ENCODE results near the gene COMMD9.

COMMD9 gene

DNA sequence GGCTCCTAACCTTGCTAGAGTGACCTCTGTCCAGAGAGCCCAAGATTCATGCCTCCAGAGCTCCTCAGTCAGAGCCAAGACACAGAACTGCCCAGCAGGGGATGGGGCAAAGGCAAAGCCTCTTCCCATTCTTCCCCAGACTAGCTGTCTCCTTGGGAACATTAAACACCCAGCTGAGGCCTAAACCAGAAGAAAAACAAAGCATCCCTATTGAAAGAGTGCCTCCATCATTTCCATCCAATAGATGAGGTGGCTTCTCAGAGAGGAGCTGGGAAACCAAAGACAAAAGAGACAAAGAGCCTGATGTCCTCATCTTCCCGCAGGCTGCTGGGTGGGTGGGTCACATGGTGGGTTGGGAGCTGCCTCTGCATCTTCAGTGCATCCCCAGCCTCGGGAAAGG is 37.4 kb downstream of the COMMD9 start:
- no peak for DNase-seq

DNA sequence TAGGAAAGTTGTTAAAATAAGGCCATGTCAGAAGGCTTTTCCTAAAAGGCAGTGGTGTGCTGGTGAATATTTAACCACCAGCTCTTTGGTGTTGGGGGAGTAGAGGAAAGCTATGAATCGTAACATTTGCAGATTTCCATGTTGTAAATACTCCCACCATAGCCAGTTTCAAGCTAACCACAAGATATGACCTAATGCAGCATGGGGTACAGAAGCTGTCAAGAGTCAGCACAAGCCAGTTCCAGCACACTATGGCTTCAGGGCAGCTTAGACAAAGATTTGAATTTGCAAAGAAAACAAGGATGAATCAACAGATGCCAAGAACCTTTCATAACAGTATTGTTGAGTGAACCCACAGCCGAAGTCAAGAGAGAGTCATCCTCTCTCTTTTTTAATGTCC is 40.0 kb downstream of the COMMD9 start:
- no peak for DNase-seq

DNA sequence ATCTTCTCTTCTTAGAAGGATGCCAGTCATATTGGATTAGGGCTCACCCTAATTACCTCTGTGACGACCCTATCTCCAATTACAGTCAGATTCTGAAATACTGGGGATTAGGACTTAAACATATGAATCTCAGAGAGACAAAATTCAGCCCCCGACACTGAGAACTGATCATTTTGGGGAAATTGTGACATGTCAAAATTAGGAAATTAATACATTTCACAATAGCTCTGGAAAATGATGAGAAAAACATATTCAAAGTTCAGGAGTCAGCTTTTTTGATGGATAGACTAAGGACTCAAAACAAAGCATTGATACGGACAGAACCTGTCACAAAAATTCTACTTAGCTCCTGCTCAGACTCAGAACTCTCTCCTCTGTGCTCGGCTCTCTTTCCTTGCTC is 40.8 kb downstream of the COMMD9 start:
- DNase-seq = no peak

DNA sequence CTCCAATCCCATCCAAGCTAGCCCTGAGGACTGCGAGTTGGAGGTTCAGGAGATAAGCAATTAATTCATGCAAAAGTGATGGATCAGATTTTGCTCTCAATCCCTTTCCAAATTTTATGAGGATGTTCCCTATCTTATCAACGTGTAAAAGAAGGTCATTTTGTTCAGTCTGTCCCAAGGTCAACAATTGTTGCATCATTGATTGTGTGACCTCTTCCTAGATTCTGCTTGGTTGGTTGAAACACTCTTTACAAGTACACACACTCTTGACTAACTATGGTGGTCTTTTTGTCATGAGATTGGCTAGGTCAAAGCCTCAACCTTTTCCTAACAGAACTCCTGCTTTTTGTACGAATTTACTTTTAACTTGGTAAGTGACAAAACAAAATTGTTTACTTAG is 41.7 kb downstream of the COMMD9 start:
- no peak for DNase-seq

DNA sequence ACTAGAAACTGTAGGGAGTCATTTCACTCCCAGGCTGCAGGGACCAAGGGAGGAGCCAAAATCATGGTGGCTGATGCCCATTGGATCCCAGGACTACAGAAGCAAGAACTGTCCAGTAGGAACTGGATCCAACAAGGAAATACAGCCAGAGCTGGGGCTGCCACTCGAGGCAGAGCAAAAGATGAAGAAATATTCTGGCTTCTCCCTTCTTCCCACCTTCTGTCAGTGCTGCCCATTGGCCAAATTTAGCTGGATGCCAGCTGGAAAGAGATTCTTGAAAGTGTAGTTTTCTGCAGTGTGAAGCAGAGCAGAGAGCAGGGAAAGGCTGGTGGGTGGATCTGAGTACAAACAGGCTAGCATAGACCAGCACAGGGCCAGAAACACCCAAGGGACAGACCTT is 45.6 kb downstream of the COMMD9 start:
- no peak for DNase-seq

DNA sequence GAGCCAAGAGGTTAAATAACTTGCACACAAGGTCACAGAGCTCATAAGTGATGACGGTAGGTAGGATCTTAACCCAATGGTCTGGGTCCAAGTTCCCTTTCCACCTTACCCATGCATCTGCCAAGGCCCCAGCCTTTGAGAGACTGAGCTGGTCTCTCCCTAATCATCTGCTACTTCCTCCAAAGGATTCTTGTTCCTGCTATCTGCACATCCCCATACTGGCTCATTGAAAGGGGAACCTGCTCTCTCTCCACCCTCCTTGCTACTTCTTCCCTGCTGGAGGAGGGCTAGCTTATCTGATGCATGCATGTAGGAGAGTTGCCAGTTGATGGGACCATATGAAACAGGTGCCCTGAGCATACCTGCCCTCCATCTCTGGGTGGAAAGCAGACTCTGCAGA is 47.7 kb downstream of the COMMD9 start:
- no peak for DNase-seq

DNA sequence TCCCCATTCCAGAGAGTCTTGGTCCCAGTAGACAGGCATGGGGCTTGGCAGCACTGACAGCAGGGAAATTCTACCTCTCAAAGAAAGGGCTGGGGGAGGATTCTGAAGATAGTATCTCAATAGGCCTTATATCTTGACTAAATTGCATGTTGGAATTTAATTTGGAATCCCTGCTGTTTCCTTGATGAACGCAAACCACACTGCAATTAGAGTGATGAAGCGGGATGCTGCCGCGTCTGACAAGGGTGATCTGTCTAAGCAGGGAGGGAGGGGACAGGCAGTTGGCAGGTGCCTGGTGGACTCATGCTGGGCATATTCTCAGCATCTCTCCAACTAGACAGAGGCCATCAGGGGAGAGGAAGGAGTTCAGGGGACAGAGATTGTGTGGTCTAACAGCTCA is 48.4 kb downstream of the COMMD9 start:
- DNase-seq = no peak

DNA sequence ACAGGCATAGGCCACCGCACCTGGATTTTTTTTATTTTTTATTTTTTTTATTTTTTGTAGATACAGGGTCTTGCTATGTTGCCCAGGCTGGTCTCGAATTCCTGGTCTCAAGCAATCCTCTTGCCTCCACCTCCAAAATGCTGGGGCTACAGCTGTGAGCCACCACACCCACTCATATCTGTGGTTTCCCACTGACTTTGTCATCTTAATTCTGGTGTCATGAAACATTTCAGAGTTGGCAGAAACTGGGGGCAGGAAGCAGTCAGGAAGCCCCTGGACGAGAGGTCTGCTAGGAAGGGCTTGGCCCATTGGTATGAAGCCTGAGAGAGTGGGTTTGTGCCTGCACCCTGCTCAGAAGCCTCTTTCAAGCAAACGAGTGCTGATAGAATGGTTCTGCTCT is 49.1 kb downstream of the COMMD9 start:
- no peak for DNase-seq

DNA sequence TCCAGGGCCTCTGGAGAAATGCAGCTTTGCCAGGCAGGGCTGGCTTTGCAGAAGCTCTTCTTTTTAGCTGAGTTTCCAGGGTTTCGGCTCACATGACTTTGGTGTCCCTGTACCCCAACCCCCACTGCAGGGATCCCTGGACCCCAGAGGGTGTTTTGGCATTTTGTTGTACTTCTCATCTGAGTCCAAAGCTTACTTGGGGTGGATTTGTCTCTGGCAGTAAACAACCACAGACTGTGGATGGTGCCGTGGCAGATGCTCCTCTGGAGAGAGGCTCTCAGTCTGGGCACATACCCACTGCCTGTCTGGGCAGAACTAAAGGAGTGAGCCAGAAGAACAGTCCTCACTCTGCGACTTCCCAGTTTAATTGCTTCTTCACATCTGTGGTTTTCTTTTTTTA is 49.6 kb downstream of the COMMD9 start:
- no peak for DNase-seq

DNA sequence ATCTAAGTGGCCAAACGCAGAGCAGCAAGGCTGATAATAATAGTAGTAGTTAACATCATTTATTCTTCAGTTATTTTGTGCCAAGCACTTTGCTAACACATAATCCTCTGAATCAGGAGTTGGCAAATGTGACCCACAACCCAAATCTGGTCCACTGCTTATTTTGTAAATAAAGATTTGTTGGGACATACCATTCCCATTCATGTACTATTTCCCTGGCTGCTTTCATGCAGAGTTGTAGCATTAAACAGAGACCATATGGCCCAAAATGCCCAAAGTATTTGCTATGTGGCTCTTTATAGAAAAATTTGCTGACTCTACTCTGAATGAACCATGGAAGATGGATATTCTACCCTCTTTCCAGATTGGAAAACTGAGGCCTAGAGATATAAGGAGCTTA is 50.3 kb downstream of the COMMD9 start:
- no peak for DNase-seq

DNA sequence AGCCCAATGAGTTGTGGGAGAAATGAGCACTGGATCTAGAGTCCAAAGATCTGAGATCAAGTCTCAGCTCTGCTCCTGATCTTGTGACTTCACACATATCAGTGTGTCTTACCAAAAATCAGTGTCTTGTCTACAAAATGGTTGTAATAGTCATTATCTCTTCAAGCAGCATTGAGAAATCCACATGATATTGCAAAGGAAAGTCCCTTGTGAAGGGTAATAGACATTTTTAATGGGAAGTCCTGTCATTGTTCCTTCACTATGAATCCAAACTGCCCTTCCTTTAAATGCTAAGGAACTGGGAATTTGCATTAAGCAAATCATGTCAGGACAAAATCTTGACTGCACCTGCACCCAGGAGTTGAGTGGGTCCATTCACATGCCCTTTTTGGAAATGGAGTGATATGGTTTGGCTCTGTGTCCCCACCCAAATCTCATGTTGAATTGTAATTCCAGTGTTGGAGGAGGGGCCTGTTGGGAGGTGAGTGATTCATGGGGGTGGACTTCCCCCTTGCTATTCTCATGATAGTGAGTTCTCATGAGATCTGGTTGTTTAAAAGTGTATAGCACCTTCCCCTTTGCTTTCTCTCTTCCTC is 51.1 kb downstream of the COMMD9 start:
- DNase-seq = no peak

DNA sequence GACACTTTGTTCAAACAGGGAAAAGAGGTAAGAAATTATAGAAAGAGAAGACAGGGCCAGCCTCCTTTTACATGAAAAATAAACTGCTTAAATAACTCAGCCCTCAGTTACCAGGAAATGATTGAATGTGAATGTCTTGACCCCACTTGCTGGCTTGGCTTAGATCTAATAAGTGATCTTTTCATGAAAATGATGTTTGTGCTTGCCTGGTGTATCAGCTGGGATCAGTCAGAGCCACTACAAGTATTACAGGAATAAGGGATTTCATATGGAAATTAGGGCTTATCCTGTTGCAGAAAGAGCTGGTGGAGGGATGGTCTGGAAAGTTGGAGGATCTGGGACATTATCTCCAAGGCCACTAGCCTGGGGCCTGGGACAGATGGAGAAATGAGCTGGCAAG is 51.8 kb downstream of the COMMD9 start:
- DNase-seq = no peak

DNA sequence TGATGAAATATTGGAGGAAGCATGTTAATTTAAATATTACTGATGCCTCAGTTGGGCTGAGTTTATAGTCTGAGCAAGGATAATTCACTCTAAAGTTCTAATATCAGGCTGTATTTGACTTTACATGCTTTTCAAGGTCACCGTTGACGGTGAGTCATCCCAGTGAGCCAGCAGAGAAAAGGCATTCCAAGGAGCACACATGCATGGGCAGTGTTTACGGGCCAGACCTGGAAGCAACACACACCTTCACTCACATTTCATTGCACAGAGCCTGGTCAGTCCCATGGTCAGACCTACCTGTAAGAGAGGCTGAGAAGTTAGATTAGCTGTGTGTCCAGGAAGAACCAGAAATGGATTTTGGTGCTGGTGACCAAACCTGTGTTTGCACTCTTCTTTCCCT is 53.5 kb downstream of the COMMD9 start:
- no peak for DNase-seq

DNA sequence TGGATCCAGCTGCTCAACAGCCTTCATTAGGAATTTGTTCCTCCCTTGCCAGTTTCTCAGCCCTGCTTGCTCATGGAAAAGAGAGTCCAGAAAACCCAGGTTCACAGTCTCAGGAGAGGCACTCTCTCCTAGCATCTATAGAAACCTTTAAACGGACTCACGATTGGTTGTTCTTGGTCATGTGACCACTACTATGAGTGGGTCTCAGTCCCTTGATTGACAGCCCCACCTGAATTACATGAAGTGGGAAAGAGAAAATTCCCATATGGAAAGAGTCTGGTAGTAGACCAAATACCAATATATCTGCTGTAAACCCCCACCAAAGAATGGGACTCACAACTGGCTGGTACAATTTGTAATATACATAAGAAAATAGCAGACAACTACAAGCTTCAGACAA is 54.4 kb downstream of the COMMD9 start:
- no peak for DNase-seq

DNA sequence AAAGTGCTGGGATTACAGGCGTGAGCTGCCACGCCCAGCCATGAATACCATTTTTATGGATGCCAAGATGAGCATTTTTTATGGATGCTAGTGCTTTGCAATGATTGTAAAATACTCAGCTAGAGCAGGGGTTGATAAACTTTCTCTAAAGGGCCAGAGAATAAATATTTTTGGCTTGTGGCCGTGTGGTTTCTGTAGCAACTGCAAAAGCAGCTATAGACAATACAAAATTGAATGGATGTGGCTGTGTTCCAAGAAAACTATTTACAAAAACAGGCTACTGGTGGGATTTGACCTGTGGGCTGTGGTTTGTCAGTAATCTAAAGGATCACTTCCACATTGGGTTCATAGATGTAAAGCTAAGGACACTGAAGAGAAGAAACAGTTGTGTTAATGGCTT is 56.0 kb downstream of the COMMD9 start:
- no peak for DNase-seq

DNA sequence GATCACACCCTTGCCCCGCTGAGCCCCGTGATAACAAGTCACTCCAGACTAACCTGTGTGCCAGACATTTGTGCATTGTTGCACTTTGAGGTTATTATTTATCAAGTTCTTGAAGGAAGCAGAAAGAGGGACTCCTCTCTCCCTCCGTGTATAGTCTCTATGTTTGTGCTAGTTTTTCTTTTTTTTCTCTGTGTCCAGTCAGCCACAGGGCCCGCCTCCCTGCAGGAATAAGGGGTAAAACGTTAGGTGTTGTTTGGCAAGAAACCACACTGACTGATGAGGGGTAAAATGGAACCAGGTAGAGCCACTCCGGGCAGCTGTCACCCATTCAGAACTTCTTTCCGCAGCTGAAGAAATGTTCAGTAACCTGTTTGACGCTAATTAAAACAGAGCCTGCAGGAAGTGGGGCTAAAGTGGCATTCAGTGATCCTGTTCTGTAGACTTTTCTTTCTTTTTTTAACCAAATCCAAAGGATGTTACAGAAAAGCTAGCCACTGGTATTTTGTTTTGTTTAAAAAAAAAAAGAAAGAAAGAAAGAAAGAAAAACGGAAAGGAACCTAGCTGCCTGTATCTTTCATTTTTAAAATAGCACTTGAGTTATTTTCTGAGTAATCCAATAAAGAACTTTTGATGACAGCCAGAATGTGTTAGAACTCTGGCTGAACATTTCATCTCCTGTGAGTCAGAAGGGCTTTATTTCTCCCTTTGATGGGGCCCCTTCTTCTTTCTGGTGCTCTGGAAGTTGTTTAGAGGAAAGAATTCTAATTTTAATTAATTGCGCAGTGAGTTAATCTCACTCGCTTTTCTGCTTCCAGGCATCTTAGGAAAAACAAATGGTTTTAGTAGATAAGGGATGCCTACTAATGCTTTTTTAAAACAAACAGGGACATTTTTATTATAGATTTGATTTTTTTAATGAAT is 58.2 kb downstream of the COMMD9 start:
- no peak for DNase-seq

DNA sequence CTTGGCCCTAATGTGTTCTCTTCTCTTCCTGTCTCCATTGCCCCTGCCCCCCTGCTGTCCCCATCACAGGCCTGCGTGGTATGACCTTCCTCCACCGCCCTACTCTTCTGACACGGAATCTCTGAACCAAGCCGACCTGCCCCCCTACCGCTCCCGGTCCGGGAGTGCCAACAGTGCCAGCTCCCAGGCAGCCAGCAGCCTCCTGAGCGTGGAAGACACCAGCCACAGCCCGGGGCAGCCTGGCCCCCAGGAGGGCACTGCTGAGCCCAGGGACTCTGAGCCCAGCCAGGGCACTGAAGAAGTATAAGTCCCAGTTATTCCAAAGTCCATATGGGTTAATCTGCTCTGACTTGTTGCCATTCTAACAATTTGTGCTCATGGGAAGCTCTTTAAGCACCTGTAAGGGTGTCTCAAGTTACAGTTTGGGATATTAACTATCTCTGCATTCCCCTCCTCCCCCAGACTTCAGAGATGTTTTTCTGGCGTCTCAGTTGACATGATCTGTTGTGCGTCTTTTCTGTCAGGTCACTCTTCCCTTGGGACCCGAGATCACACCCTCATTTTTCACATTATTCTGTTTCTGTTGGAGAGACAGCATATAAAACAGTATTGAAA is 60.0 kb downstream of the COMMD9 start:
- DNase-seq = no peak

DNA sequence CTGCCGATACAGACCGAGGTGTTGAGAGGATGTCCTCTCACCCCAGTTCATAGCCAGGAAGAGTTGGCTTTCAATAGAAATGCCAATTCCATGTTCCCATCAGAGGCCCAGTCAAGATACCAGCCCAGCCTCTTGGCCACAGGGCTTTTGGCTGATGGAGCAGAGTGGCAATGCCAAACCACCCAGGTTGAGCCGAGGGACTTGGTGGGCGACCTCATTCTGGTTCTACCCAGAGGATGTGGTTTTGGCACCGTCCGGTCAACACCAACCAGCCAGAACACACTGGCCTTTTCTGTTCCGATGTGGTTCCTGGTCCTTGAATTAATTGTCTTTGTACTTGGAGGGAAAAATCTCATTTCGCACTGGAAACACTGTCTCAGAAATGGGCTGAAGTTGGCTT is 60.5 kb downstream of the COMMD9 start:
- no peak for DNase-seq

DNA sequence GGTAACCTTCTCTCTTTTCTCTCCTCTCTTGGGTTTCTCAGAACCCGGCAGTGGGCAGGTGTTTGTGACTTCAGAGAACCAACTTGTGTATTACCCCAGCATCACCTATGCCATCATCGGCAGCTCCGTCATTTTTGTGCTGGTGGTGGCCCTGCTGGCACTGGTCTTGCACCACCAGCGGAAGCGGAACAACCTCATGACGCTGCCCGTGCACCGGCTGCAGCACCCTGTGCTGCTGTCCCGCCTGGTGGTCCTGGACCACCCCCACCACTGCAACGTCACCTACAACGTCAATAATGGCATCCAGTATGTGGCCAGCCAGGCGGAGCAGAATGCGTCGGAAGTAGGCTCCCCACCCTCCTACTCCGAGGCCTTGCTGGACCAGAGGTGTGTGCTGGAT is 62.2 kb downstream of the COMMD9 start:
- no peak for DNase-seq

DNA sequence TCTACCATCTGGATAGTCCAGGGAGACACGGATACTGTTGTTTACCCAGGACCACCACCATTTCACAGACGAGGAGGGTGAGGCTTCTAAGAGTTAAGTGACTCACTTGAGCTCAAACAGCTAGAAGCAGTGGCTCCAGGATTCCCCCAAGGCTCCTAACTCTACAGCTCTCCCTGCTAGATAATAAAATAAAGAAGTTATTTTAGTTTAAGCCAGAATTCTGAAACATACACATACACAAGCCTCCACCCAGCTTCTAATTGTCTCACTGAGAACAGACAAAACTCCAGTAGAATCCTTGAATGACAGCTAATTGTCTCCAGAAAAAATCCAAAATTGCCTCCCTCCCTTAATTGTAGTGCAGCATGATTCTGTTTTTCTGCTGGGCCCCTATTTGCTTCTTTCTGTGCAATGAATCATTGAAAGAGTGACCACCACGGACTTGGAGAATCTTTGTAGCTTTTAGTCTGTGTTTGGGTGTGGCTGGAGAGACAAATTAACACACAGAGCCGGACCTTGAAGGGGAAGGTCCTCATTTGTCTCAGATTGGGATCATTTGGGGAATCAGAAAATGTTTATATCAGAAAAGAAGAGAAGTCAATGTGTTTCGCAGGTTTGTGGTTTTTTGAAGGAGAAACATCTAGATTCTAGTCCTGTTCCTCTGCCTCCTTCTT is 64.9 kb downstream of the COMMD9 start:
- DNase-seq = no peak

DNA sequence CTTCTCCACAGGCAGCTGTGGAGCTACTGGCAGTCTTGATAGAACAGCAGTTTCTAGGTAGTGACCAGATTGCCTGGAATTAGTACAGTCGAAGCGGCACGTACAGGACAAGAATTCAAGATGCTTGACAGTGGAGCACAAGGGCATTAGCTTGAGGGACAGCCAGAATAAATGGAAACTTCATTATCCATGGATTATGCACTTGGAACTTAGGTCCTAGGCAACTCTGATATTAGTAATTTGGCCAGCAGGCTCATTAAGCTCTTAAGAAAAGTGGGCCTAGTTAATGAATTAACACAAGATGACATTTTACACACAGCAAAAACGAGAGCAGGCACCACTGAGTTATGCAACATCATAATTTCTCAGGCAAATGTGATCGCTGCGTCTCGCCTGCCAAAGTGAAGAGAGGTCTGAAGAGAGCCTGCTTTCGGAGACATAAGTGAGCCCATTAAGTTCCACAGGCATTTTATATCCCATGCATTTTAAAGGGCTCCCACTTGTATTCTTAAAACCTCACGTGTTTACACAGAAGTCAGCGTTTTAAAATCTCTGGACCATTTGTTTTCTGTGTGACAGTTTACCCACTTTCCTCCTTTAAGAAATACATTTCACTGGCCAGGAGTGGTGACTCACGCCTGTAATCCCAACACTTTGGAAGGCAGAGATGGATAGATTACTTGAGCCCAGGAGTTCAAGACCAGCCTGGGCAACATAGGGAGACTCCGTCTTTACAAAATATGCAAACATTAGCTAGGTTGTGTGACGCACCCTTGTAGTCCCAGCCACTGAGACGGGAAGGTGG is 66.2 kb downstream of the COMMD9 start:
- no peak for DNase-seq
